ENCODE data around the gene MSI1.

The MSI1 gene

GRCh38 chr12:120317224-120318105 lies 51.5 kb downstream of the MSI1 start:
- peak; percentile 100 for DNase-seq

DNA sequence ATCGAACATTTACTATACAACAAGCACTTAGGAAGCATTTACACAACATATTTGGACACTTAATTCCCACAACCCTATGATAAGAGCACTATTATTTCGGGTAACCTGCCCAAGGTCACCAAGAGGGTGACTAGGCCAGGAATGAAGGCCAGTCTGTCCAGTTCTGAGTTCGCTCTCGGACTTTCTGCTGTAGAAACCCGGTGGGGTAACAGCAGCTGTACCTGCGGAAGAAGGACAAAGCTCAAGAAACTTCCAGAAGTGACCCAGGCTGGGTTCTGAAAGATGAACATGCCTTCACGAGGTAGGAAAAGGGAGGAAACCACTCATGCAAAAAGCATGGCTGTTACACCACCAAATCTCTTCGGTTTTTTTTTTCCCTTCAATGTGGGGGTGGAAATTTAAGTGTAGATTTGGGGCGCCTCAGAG lies 52.2 kb downstream of the MSI1 start:
- DNase-seq, result no peak

DNA sequence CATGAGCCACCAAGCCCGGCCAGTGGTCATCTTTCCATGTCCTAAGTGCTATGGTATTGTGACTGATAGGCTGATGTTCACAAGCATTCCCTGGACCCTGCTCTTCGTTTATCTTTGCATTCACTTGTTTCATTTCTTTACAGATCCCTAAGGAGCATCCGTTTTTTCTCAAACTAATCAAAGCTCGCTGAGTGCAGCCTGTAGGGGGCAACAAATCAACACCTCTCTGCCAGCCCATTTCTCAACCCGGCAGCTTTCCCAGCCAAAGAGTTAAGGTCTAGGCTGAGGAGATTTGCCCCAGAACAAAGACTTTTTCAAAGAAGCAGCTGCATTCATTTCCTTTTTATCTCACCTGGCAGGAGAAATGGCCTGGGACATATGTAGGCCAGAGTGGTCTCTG lies 54.7 kb downstream of the MSI1 start:
- no peak for DNase-seq

DNA sequence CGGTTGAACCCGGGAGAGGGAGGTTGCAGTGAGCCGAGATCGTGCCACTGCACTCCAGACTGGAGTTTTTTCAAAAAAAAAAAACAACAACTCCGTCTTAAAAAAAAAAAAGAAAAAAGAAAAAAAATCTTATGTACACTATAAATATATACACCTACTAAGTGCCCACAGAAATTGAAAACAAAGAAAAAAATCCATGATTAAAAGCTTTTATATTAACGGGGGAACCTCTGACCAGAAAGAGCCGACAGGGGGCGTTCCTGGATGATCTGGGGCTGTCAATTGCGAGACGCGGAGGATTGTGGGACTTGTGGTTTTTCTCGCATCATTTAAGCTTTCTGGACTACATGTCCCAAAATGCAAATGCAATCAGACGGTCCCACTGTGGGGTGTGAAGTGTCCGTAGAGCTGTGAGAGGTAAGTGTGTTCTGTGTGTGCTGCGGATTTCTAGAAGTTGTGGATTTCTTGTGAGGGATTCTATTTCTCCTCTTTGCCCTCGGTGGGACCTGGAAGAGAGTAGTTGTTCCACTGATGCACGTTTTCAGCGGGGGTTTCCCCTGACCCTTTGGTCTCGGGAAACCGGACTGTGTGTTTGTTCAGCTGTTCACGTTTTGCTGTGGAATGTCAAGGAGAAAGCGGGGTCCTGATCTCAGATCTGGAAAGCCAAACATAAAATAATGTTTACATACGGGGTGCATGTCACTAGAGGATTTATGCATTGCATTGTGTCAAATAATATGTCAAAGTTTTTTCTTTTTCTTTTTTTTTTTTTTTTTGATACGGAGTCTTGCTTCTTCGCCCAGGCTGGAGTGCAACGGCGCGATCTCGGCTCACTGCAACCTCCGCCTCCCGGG lies 66.8 kb downstream of the MSI1 start, which contains the start of gene SIRT4:
Gene SIRT4 (plus strand): TSS at position 360 of the 854 bp plus-strand sequence. CDS start 1,241 bp downstream, outside the sequence.
- peak; percentile 90 for DNase-seq

DNA sequence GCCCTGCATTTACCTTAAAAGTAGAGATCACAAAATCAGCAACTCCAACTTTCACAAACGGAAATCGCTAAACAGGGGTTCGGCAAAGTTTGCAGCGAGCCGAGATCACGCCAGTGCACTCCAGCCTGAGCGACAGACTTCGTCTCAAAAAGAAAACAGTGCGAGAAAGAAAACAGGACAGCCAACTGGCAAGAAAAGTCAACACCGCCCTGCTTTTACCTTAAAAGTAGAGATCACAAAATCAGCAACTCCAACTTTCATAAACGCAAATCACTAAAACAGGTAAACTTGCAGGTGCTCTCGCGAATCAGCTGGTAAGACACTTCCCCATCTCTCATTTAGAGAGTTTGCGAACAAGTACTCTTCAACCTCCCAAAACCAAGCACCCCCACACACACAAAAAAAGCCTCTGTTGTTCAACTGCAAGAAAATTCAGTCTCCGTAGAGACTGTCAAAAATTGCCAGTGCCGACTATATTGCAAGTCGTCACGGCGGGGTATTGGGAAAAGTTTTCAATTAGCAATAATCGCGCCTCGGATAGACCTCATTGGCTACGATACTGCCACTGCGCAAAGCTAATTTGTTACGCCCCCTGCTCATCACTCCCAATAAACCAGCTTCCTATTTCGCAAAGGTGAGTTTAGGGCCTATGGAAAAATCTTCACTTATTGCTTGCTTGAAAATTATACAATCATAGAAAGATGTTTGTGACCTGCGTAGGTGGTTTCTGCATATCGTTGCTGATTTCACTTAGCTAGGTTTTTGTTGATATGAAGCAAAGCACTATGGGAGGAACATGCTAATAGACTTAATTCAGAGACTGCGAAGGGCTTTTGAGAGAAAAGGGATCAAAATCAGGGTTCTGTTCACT lies 76.1 kb downstream of the MSI1 start, which contains the start of gene RNU4-1:
Gene RNU4-1 (minus strand): TSS at position 577 of the 871 bp plus-strand sequence.
- DNase-seq, result peak; percentile 74

DNA sequence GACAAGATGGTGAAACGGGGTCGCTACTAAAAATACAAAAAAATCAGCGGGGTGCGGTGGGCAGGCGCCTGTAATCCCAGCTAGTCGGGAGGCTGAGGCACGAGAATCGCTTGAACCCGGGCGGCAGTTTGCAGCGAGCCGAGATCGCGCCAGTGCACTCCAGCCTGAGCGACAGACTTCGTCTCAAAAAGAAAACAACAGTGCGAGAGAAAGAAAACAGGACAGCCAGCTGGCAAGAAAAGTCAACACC lies 76.6 kb downstream of the MSI1 start:
- no peak for DNase-seq
